HEK293 (cell line): ENCODE results near the gene IFT122.
A peak's percentile ranks its signal among the peaks of the same experiment; 100 is the strongest.

Experiments
- CTCF ChIA-PET: fragments of 350-600 bp; formaldehyde crosslinking; extraction: SDS; loops from one replicate; lab custom pipeline; 2021; ENCODE audit warnings: antibody characterized with exemption; lab: Yijun Ruan, JAX
- POLR2A ChIA-PET: fragments of 300-600 bp; formaldehyde crosslinking; extraction: SDS; loops from one replicate; lab custom pipeline; 2020; ENCODE audit warnings: antibody characterized with exemption, inconsistent platforms; lab: Yijun Ruan, JAX
- H3K27ac ChIP-seq: fragments of 200-500 bp; sonication (Bioruptor generic); 2 replicates; pipeline ENCODE4 v1.5.1; 2014; ENCODE audit warnings: low read depth, low read length, control low read depth, inconsistent platforms; ENCODE audit errors: extremely low read depth
- H3K36me3 ChIP-seq, 2 experiments: fragments of 200-500 bp in 1 of 2; sonication (Bioruptor generic) in 1 of 2; 1 replicate in 1 of 2; 2 replicates in 1 of 2; pipeline ENCODE4 v1.5.1; 2014 to 2017; ENCODE audit warnings: inconsistent platforms in 2 of 2, low read length in 2 of 2; ENCODE audit not compliant: control insufficient read depth in 2 of 2, insufficient read depth in 1 of 2
- H3K4me1 ChIP-seq: fragments of 200-500 bp; sonication (Bioruptor generic); 2 replicates; pipeline ENCODE4 v1.5.1; 2014; ENCODE audit warnings: mild to moderate bottlenecking, low read length, inconsistent platforms; ENCODE audit not compliant: control insufficient read depth, insufficient read depth
- H3K4me3 ChIP-seq: 2 replicates; pipeline ENCODE4 v1.5.1; 2011; ENCODE audit warnings: low read depth, mild to moderate bottlenecking, control low read depth, low read length, moderate library complexity
- H3K9me3 ChIP-seq: fragments of 200-500 bp; sonication (Bioruptor generic); 2 replicates; pipeline ENCODE4 v1.5.1; 2014; ENCODE audit warnings: low read depth, low read length, inconsistent platforms; ENCODE audit not compliant: control insufficient read depth, insufficient read depth
- FEZF1 ChIP-seq: fragments of 450-650 bp; formaldehyde crosslinking; IDR thresholded peaks from 2 replicates; pipeline ENCODE4 v1.5.1; 2016; ENCODE audit warnings: missing biosample characterization, missing genetic modification characterization
- KLF1 ChIP-seq: fragments of 450-650 bp; formaldehyde crosslinking; IDR thresholded peaks from 2 replicates; pipeline ENCODE4 v1.5.1; 2016; ENCODE audit warnings: missing biosample characterization, missing genetic modification characterization
- PRDM10 ChIP-seq: fragments of 450-650 bp; formaldehyde crosslinking; IDR thresholded peaks from 2 replicates; pipeline ENCODE4 v1.5.1; 2016; ENCODE audit warnings: missing biosample characterization, missing genetic modification characterization
- SALL2 ChIP-seq: fragments of 450-650 bp; formaldehyde crosslinking; IDR thresholded peaks from 2 replicates; pipeline ENCODE4 v1.5.0; 2017; ENCODE audit warnings: missing biosample characterization, mild to moderate bottlenecking, missing genetic modification characterization, borderline replicate concordance
- SCRT1 ChIP-seq: fragments of 450-650 bp; formaldehyde crosslinking; IDR thresholded peaks from 2 replicates; pipeline ENCODE4 v1.5.1; 2016; ENCODE audit warnings: missing biosample characterization, missing genetic modification characterization, borderline replicate concordance
- SCRT2 ChIP-seq: fragments of 450-650 bp; formaldehyde crosslinking; IDR thresholded peaks from 2 replicates; pipeline ENCODE4 v1.5.1; 2016; ENCODE audit warnings: missing biosample characterization, missing genetic modification characterization
- SP2 ChIP-seq: fragments of 450-650 bp; formaldehyde crosslinking; IDR thresholded peaks from 2 replicates; pipeline ENCODE4 v1.5.1; 2016; ENCODE audit warnings: missing biosample characterization, missing genetic modification characterization
- SP3 ChIP-seq: fragments of 450-650 bp; formaldehyde crosslinking; IDR thresholded peaks from 2 replicates; pipeline ENCODE4 v1.5.1; 2016; ENCODE audit warnings: missing biosample characterization, missing genetic modification characterization
- ZBTB8A ChIP-seq: fragments of 450-650 bp; formaldehyde crosslinking; IDR thresholded peaks from 2 replicates; pipeline ENCODE4 v1.5.1; 2016; ENCODE audit warnings: missing biosample characterization, missing genetic modification characterization
- ZFHX2 ChIP-seq: fragments of 450-650 bp; formaldehyde crosslinking; conservative IDR thresholded peaks from 2 replicates; pipeline ENCODE4 v1.5.1; 2016; ENCODE audit warnings: missing biosample characterization, missing genetic modification characterization
- ZIC2 ChIP-seq: fragments of 450-650 bp; formaldehyde crosslinking; IDR thresholded peaks from 2 replicates; pipeline ENCODE4 v1.5.1; 2016; ENCODE audit warnings: missing biosample characterization, missing genetic modification characterization
- ZNF10 ChIP-seq: fragments of 450-650 bp; formaldehyde crosslinking; IDR thresholded peaks from 2 replicates; pipeline ENCODE4 v1.5.1; 2017; ENCODE audit warnings: missing biosample characterization, missing genetic modification characterization
- ZNF335 ChIP-seq: fragments of 450-650 bp; formaldehyde crosslinking; conservative IDR thresholded peaks from 2 replicates; pipeline ENCODE4 v1.5.1; 2016; ENCODE audit warnings: missing biosample characterization, missing genetic modification characterization
- ZNF366 ChIP-seq: fragments of 450-650 bp; formaldehyde crosslinking; conservative IDR thresholded peaks from 2 replicates; pipeline ENCODE4 v1.5.1; 2016; ENCODE audit warnings: missing biosample characterization, missing genetic modification characterization
- ZNF571 ChIP-seq: fragments of 450-650 bp; formaldehyde crosslinking; IDR thresholded peaks from 2 replicates; pipeline ENCODE4 v1.5.0; 2017; ENCODE audit warnings: missing biosample characterization, missing genetic modification characterization
- ZNF585B ChIP-seq: fragments of 450-650 bp; formaldehyde crosslinking; IDR thresholded peaks from 2 replicates; pipeline ENCODE4 v1.5.1; 2016; ENCODE audit warnings: missing biosample characterization, missing genetic modification characterization
- ZNF596 ChIP-seq: fragments of 450-650 bp; IDR thresholded peaks from 2 replicates; pipeline ENCODE4 v1.5.0; 2018; ENCODE audit warnings: missing biosample characterization, mild to moderate bottlenecking, missing genetic modification characterization, moderate library complexity
- ZNF600 ChIP-seq: fragments of 450-650 bp; formaldehyde crosslinking; IDR thresholded peaks from 2 replicates; pipeline ENCODE4 v1.5.1; 2016; ENCODE audit warnings: missing biosample characterization, missing genetic modification characterization
- ZNF610 ChIP-seq: fragments of 450-650 bp; formaldehyde crosslinking; IDR thresholded peaks from 2 replicates; pipeline ENCODE4 v1.5.1; 2016; ENCODE audit warnings: missing biosample characterization, missing genetic modification characterization, borderline replicate concordance
- ZNF677 ChIP-seq: fragments of 450-650 bp; IDR thresholded peaks from 2 replicates; pipeline ENCODE4 v1.5.0; 2018; ENCODE audit warnings: missing biosample characterization, mild to moderate bottlenecking, missing genetic modification characterization, moderate library complexity
- ZNF76 ChIP-seq: fragments of 450-650 bp; formaldehyde crosslinking; IDR thresholded peaks from 2 replicates; pipeline ENCODE4; 2016; ENCODE audit warnings: low read depth, missing biosample characterization, missing genetic modification characterization, borderline replicate concordance
- TF ChIP-seq, protein P1 (sequence below): fragments of 450-650 bp; formaldehyde crosslinking; IDR thresholded peaks from 2 replicates; pipeline ENCODE4 v1.5.1; 2016; ENCODE audit warnings: missing biosample characterization, missing genetic modification characterization, low read depth
- TF ChIP-seq, protein P2 (sequence below): fragments of 450-650 bp; formaldehyde crosslinking; IDR thresholded peaks from 2 replicates; pipeline ENCODE4 v1.5.1; 2017; ENCODE audit warnings: missing biosample characterization, missing genetic modification characterization

Gene IFT122

GRCh38 chr3:129428007-129428375 lies 12.0 kb upstream of the IFT122 start (continued):
- TF ChIP-seq ZNF76 (no peak), FEZF1 (no peak), ZNF610 (tag by site-specific recombination) (no peak), ZNF585B (tag by site-specific recombination) (no peak), ZNF571 (tag by site-specific recombination) (no peak)

- POLR2A ChIA-PET = interaction anchor here (1.3 to 4.1 kb wide), 2 partner anchors 11 to 16 kb away, joined by 4 to 27 read pairs; partner anchors contain the start of genes IFT122 and MBD4
- no peak within 1 kb of the TSS for H3K27ac ChIP-seq
- H3K4me3 ChIP-seq = peak within 1 kb of the TSS; percentile 27
Measured at GRCh38 chr3:129428376-129429079, 11.5 kb upstream of the IFT122 start, which contains the start of gene EFCAB12. Gene EFCAB12 (minus strand): TSS chr3:129428636. CDS start chr3:129428488, 148 bp downstream.

More at GRCh38 chr3:129428376-129429079, 11.5 kb upstream of the IFT122 start, which contains the start of gene EFCAB12:
- CTCF ChIA-PET = no interaction called here
- peak; percentile 98 for TF ChIP-seq SCRT2 (tag by site-specific recombination)
- TF ChIP-seq PRDM10 (tag by site-specific recombination) = peak; percentile 63
- TF ChIP-seq, protein P1, sequence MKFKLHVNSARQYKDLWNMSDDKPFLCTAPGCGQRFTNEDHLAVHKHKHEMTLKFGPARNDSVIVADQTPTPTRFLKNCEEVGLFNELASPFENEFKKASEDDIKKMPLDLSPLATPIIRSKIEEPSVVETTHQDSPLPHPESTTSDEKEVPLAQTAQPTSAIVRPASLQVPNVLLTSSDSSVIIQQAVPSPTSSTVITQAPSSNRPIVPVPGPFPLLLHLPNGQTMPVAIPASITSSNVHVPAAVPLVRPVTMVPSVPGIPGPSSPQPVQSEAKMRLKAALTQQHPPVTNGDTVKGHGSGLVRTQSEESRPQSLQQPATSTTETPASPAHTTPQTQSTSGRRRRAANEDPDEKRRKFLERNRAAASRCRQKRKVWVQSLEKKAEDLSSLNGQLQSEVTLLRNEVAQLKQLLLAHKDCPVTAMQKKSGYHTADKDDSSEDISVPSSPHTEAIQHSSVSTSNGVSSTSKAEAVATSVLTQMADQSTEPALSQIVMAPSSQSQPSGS (tag by site-specific recombination) = no peak
- peak; percentile 54; the same call in 1 of the 2 replicates for TF ChIP-seq ZNF600 (tag by site-specific recombination)
- peak; percentile 76 for TF ChIP-seq SP2
- TF ChIP-seq SALL2 (tag by site-specific recombination) = no peak
- TF ChIP-seq, protein P2, sequence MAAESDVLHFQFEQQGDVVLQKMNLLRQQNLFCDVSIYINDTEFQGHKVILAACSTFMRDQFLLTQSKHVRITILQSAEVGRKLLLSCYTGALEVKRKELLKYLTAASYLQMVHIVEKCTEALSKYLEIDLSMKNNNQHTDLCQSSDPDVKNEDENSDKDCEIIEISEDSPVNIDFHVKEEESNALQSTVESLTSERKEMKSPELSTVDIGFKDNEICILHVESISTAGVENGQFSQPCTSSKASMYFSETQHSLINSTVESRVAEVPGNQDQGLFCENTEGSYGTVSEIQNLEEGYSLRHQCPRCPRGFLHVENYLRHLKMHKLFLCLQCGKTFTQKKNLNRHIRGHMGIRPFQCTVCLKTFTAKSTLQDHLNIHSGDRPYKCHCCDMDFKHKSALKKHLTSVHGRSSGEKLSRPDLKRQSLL (tag by site-specific recombination) = no peak
- peak; percentile 56; the same call in 1 of the 2 replicates for TF ChIP-seq ZNF10 (tag by site-specific recombination)
- TF ChIP-seq ZNF596 = peak; percentile 31; the same call in 1 of the 2 replicates
- TF ChIP-seq SCRT1 (tag by site-specific recombination) = peak; percentile 86; the same call in 1 of the 2 replicates
- TF ChIP-seq ZIC2 = no peak
- no peak for TF ChIP-seq ZNF677 (tag by site-specific recombination)
- TF ChIP-seq ZNF366 (tag by site-specific recombination) = 0 out of 2 replicates have a peak, but pooled peaks have one; percentile 33
- TF ChIP-seq SP3 (tag by site-specific recombination) = peak; percentile 61
- 0 out of 2 replicates have a peak, but pooled peaks have one; percentile 13 for TF ChIP-seq KLF1 (tag by site-specific recombination)
- TF ChIP-seq ZBTB8A (tag by site-specific recombination) = peak; percentile 98
- peak; percentile 41 for TF ChIP-seq ZFHX2 (tag by site-specific recombination)
- TF ChIP-seq ZNF335 (tag by site-specific recombination) = peak; percentile 35; the same call in 1 of the 2 replicates
- TF ChIP-seq, all 188 proteins: peak for 13
- H3K4me1 ChIP-seq = no peaks in the 10 kb centered on the region
- no peaks in the 10 kb centered on the region for H3K9me3 ChIP-seq
- H3K36me3 ChIP-seq = peaks cover 0 to 46% of the 10 kb centered on the region in 2 experiments; a peak in 2 of 3 replicates
